NB4 (cell line): ENCODE measurements around the gene UBE2QL1.
"Not testable (repeated sequence)": the region's sequence is repeated elsewhere in the genome, so short reads cannot be mapped to it uniquely, and the experiment has no call there.

Experiments used
- DNase-seq: peaks from one replicate; pipeline ENCODE4 v3.0.0; 2010; ENCODE audit warnings: low read depth
- H3K4me3 ChIP-seq: one replicate; pipeline ENCODE4 v1.5.1; 2011; ENCODE audit warnings: mild to moderate bottlenecking, low read depth, low read length, moderate library complexity
- CTCF ChIP-seq: IDR thresholded peaks from one replicate; pipeline ENCODE4 v1.5.1; 2012; ENCODE audit warnings: low read depth, low read length
- MAX ChIP-seq: IDR thresholded peaks from 2 replicates; pipeline ENCODE4 v1.6.1; 2011; ENCODE audit warnings: low read depth, low read length
- MYC ChIP-seq: IDR thresholded peaks from 2 replicates; pipeline ENCODE4 v1.6.1; 2011; ENCODE audit warnings: low read depth, low read length
- POLR2A ChIP-seq: IDR thresholded peaks from 2 replicates; pipeline ENCODE4 v1.6.1; 2011; ENCODE audit warnings: mild to moderate bottlenecking; ENCODE audit not compliant: insufficient read length; ENCODE audit errors: extremely low read depth

The UBE2QL1 gene

DNA sequence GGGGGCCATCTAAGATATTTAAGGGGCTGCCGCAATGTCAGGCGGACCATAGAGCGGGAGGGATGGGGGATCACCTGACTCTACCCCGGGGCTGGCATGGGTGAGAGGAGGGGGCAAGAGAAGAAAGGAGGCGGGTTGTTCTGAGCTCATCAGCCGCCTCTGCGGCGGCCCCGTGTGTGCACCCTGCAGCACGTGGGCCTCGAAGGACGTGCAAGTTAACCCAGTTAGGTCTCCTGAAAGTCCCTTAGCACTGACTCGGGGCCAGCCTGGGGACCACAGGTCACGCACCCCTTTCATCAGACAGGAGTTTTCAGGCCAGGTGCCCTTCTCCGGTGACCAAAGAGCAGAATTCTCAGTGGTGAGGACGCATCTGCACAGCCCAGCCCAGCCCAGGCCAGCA is 58.0 kb downstream of the UBE2QL1 start:
- TF ChIP-seq MYC (no peak), CTCF (no peak), MAX (no peak), POLR2A (no peak)
- H3K4me3 ChIP-seq: no peak overlapping the region

DNA sequence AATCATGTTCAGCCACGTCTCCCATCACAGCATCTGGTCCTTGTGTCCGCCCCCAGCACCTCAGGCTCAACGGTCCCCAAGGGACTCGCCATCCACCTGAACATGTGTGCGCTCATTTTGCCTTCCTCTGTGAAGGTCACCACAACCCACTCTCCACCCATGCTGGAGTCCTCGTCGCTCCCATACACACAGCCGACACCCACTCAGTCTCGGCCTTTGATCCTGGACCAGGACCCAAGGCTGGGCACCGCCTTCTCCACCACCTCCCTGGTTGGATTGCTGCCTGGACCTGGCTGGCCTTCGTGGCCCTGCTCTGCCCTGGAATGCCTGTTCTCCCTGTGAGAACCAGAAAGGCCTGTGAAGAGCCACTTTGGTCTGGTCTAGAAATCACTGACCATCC is 60.3 kb downstream of the UBE2QL1 start:
- no peak overlapping the region for H3K4me3 ChIP-seq
- no peak for DNase-seq
- TF ChIP-seq CTCF: no peak
- no peak for TF ChIP-seq MYC
- no peak for TF ChIP-seq MAX
- no peak for TF ChIP-seq POLR2A

More for the DNA sequence above, 58.0 kb downstream of the UBE2QL1 start:
- DNase-seq: no peak

- peak; percentile 26 for DNase-seq
- H3K4me3 ChIP-seq: no peak overlapping the region
- TF ChIP-seq MAX: no peak
- no peak for TF ChIP-seq POLR2A
- no peak for TF ChIP-seq CTCF
- TF ChIP-seq MYC: no peak
Measured at GRCh38 chr5:6510132-6510531, 61.5 kb downstream of the UBE2QL1 start.

- TF ChIP-seq MYC (no peak), MAX (no peak), POLR2A (no peak), CTCF (no peak)
- DNase-seq: no peak
- no peak overlapping the region for H3K4me3 ChIP-seq
Measured at GRCh38 chr5:6510973-6511372, 62.3 kb downstream of the UBE2QL1 start.

GRCh38 chr5:6515812-6516211 is 67.2 kb downstream of the UBE2QL1 start:
- not testable (repeated sequence) for H3K4me3 ChIP-seq, DNase-seq

DNA sequence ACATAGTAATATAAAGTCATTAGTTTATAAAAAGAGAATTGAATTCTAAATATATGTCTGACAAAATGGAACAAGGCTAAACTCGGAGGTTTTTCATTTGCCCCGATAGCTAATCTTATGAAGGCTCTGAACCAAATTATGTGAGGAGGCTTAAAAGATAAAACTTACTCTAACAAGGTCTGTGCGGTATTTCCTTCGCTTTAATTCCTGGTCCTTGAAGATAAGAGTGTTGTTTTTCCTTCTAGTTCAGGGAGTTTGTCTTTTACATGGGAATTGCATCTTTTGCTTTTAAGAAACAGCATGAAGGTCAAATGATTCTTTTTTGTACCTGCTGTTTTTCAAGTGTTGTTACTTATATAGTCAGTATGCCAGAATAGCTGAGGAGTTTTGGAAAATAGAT is 68.2 kb downstream of the UBE2QL1 start:
- TF ChIP-seq CTCF: no peak
- TF ChIP-seq MYC: no peak
- no peak for TF ChIP-seq MAX
- TF ChIP-seq POLR2A: no peak
- no peak for DNase-seq
- H3K4me3 ChIP-seq: no peak overlapping the region
